HepG2 (cell line): ENCODE measurements around the gene SFMBT1. TPM values are rescaled to one million over a fixed set of nuclear protein-coding genes. Genes with fewer than 3 reads are reported as not detected.

ENCODE experiments used
- ATAC-seq: fragments of 200-7000 bp; cut with Tn5 transposase; 3 replicates; pipeline ENCODE4 v1.9.1; 2020; ENCODE audit warnings: mild to moderate bottlenecking, moderate library complexity
- BruUV-seq: library from RNA; stranded (reverse); fragments of 400-500 nt; replicated peaks from 2 replicates; lab custom pipeline; 2021; lab: Mats Ljungman, UMichigan
- CTCF ChIA-PET: fragments of 300-600 bp; formaldehyde crosslinking; extraction: SDS; loops from one replicate; lab custom pipeline; 2021; ENCODE audit warnings: low total read pairs, inconsistent platforms, low intra/inter-chr PET ratio; lab: Yijun Ruan, JAX
- POLR2A ChIA-PET: fragments of 350-600 bp; sonication (Branson Sonifier 250); formaldehyde crosslinking; loops from one replicate; lab custom pipeline; 2020; ENCODE audit warnings: antibody characterized with exemption, inconsistent platforms; lab: Yijun Ruan, JAX
- DNase-seq: peaks from one replicate; pipeline ENCODE4 v3.0.0-alpha.2; 2015; ENCODE audit warnings: low spot score
- FAIRE-seq: peaks from 3 replicates; lab custom pipeline; 2011; peaks lifted over from hg19 to GRCh38; lab: Jason Lieb, UNC
- H2AFZ ChIP-seq: one replicate; pipeline ENCODE4 v1.6.1; 2011; ENCODE audit warnings: low read length, inconsistent platforms
- H3K27ac ChIP-seq: fragments of 300-600 bp; 3 replicates; pipeline ENCODE4 v1.8.0; 2011; ENCODE audit warnings: mixed run types, mild to moderate bottlenecking, mixed read lengths, low read length, inconsistent platforms; ENCODE audit not compliant: insufficient read depth; ENCODE audit errors: extremely low read length
- H3K27me3 ChIP-seq, 2 experiments: fragments of 200-600 bp in 1 of 2; 2 replicates in 1 of 2; 3 replicates in 1 of 2; pipeline versions ENCODE4 v1.6.0 to v1.8.0; 2011; ENCODE audit warnings: low read length in 2 of 2, mild to moderate bottlenecking in 2 of 2, moderate library complexity in 2 of 2, inconsistent platforms in 1 of 2; ENCODE audit not compliant: insufficient read depth in 2 of 2, control insufficient read depth in 1 of 2
- H3K36me3 ChIP-seq, 2 experiments: fragments of 200-600 bp in 1 of 2; replicated peaks in 1 of 2; 2 replicates in 1 of 2; 3 replicates in 1 of 2; pipeline versions ENCODE4 v1.5.1 to v1.8.0; 2011; ENCODE audit warnings: low read length in 2 of 2, inconsistent platforms in 1 of 2; ENCODE audit not compliant: insufficient read depth in 2 of 2, control insufficient read depth in 1 of 2
- H3K4me1 ChIP-seq: 2 replicates; pipeline ENCODE4 v1.5.1; 2012; ENCODE audit warnings: low read length, inconsistent platforms; ENCODE audit not compliant: insufficient read depth
- H3K4me2 ChIP-seq: 2 replicates; pipeline ENCODE4 v1.6.0; 2011; ENCODE audit warnings: low read depth, low read length, inconsistent platforms
- H3K4me3 ChIP-seq, 3 experiments: fragments of 200-600 bp in 1 of 3; sonication (generic), shearing (Covaris generic) in 1 of 3; replicated peaks in 1 of 3; 2 replicates each; pipeline ENCODE4 v1.5.1; 2011 to 2016; ENCODE audit warnings: low read length in 3 of 3, inconsistent platforms in 2 of 3, low read depth in 2 of 3, mild to moderate bottlenecking in 2 of 3, control low read depth in 1 of 3, mixed read lengths in 1 of 3; ENCODE audit not compliant: insufficient read depth in 1 of 3
- H3K79me2 ChIP-seq: one replicate; pipeline ENCODE4 v1.6.1; 2011; ENCODE audit warnings: low read length, inconsistent platforms; ENCODE audit not compliant: insufficient read depth
- H3K9ac ChIP-seq: 2 replicates; pipeline ENCODE4 v1.6.0; 2011; ENCODE audit warnings: mild to moderate bottlenecking, low read depth, low read length, inconsistent platforms; ENCODE audit not compliant: insufficient read depth
- H3K9me3 ChIP-seq: 2 replicates; pipeline ENCODE4 v1.5.1; 2012; ENCODE audit warnings: mild to moderate bottlenecking, low read length
- H4K20me1 ChIP-seq: 2 replicates; pipeline ENCODE4 v1.6.0; 2011; ENCODE audit warnings: inconsistent platforms, mild to moderate bottlenecking, low read length, moderate library complexity; ENCODE audit not compliant: insufficient read depth
- ONECUT2 ChIP-seq: sonication (generic); formaldehyde crosslinking; IDR thresholded peaks from 2 replicates; pipeline ENCODE4 v1.4.0; 2020; ENCODE audit warnings: missing genetic modification reagents
- TEAD3 ChIP-seq: optimal IDR thresholded peaks from 2 replicates; pipeline ENCODE3; 2016; ENCODE audit warnings: borderline replicate concordance
- U2AF1 ChIP-seq: fragments of 200-400 bp; formaldehyde crosslinking; optimal IDR thresholded peaks from 2 replicates; pipeline ENCODE3; 2017; ENCODE audit warnings: mild to moderate bottlenecking, low read depth, low read length
- ZNF10 ChIP-seq: sonication (generic); formaldehyde crosslinking; IDR thresholded peaks from 2 replicates; pipeline ENCODE4 v1.4.0; 2020; ENCODE audit warnings: mild to moderate bottlenecking, low read depth, missing genetic modification reagents, borderline replicate concordance
- ZNF230 ChIP-seq: sonication (generic); formaldehyde crosslinking; IDR thresholded peaks from 2 replicates; pipeline ENCODE4 v1.4.0; 2020; ENCODE audit warnings: mild to moderate bottlenecking, missing genetic modification reagents
- ZNF33B ChIP-seq: sonication (generic); formaldehyde crosslinking; IDR thresholded peaks from 2 replicates; pipeline ENCODE4 v1.5.1; 2020; ENCODE audit warnings: mild to moderate bottlenecking, missing genetic modification reagents
- ZNF543 ChIP-seq: sonication (generic); formaldehyde crosslinking; IDR thresholded peaks from 2 replicates; pipeline ENCODE4 v1.4.0; 2020; ENCODE audit warnings: mild to moderate bottlenecking, missing genetic modification reagents
- ZNF572 ChIP-seq: sonication (generic); formaldehyde crosslinking; IDR thresholded peaks from 2 replicates; pipeline ENCODE4 v1.5.1; 2020; ENCODE audit warnings: mild to moderate bottlenecking, missing genetic modification reagents
- WGBS: methylation state at CpG from one replicate; pipeline ENCODE4 v1.1.6; 2017; ENCODE audit warnings: low lambda C conversion rate; 5-methylcytosine and 5-hydroxymethylcytosine counted together
- in situ Hi-C: cut with HindIII; loops from 2 replicates; pipeline ENCODE4 v1.10.0; 2017; ENCODE audit warnings: low pct_unique_long_range_greater_than_20kb; ENCODE audit not compliant: extremely low pct_ligation_motif_present
- intact Hi-C: fragments of 100-400 bp; cut with micrococcal nuclease; formaldehyde crosslinking; loops from one replicate; pipeline ENCODE4 v1.10.0; 2022; ENCODE audit not compliant: unreplicated experiment
- polyA plus RNA-seq, 8 experiments: library from polyadenylated mRNA; depleted of rRNA in 3 of 8; stranded (reverse) in 7 of 8; unstranded in 1 of 8; fragments of >200 nt; fragmentation: Illumina TruSeq in 4 of 8; extraction: Trizol in 4 of 8; gene quantifications; 2 replicates each; pipeline versions ENCODE4 v1.2.1 to v1.2.3, GENCODE V29; 2011 to 2016; ENCODE audit warnings: low read depth in 4 of 8, missing spikeins in 1 of 8, mixed read lengths in 1 of 8; ENCODE audit not compliant: insufficient read depth in 1 of 8
- total RNA-seq, 5 experiments: library from RNA; depleted of rRNA; stranded (reverse); fragments of >200 nt; fragmentation: Illumina TruSeq; extraction: Trizol; gene quantifications; 2 replicates each; pipeline ENCODE4 v1.2.3, GENCODE V29; 2016; ENCODE audit warnings: low read depth in 1 of 5
- TF ChIP-seq, protein P1 (sequence below): sonication (generic); formaldehyde crosslinking; IDR thresholded peaks from 2 replicates; pipeline ENCODE4 v1.4.0; 2020; ENCODE audit warnings: missing genetic modification reagents, borderline replicate concordance
- TF ChIP-seq, protein P2 (sequence below), 2 experiments: sonication (generic) in 1 of 2; formaldehyde crosslinking in 1 of 2; IDR thresholded peaks; 2 replicates each; pipeline versions ENCODE4 v1.4.0 to v1.6.1; 2016 to 2020; ENCODE audit warnings: borderline replicate concordance in 1 of 2, low read depth in 1 of 2, mild to moderate bottlenecking in 1 of 2, missing genetic modification reagents in 1 of 2
- TF ChIP-seq, protein P3 (sequence below): fragments of 450-650 bp; IDR thresholded peaks from 2 replicates; pipeline ENCODE4 v1.6.1; 2017; ENCODE audit warnings: mild to moderate bottlenecking

Gene SFMBT1
- total and polyA plus RNA-seq, 2 of the 13 experiments (the other 11 are each of a cell fraction or from before 2014, with no cell fraction given) = 3.8 to 12.8 TPM

DNA sequence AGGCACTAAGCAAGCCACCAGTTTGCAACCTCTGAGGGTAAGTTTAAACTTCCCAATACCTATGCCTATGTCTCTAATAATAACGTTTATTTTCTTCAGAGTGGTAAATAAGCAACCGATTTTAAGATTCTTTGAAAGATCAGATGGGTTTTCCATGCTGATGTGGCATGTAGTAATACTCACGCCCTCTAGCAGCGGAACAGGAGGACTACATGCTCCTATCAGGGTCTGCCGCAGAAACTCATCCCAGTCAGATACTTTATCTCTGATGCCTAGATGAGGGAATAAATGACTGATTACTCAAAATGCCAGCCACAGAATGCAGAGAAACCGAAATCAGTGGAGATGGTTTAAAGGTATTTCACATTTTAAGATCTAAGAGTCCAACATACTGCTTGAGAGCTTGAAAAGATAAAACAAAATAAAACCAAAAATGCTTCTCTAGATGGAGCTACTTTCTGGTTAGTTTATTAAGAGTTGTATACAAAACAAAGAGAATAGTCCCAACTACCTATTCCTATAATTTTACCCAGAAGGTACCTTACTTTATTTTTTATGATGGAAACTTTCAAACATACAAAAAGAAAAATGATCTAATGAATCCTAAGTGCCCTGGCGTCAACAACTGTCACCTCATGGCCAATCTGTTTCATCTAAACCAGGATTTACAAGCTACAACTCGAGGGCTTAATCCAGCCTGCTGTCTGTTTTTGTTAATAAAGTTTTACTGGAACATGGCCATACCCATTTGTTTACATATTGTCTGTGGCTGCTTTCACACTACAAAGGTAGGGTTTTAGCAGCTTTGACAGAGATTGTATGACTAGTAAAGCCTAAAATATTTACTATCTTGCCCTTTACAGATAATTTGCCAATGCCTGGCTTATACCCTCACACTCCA is 111.0 kb downstream of the SFMBT1 start (continued):
- TF ChIP-seq TEAD3 (CRISPR knock-in tag) = peak; percentile 45
- TF ChIP-seq, all 625 proteins: peak for 7

DNA sequence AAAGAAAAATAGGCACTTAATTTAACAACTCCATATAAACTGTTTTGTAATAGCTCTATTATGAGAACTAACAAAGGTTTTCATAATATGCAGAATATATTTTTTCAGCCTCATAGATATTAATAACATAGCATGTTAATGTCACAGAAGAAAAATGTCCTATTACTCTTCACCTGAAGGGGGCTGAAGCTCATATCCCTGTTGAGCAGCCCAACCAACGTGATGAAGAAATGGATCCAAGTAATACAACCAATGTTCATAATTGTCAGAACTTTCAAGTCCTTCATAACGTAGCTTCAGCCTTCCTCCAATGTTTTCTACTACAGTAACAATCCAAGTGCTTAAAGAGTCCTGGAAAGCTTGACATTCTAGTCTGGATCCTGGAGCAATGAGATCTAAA is 114.0 kb downstream of the SFMBT1 start:
- CTCF ChIA-PET = no interaction called here
- FAIRE-seq = no peak
- BruUV-seq = no TSS peak
- TF ChIP-seq, protein P1, sequence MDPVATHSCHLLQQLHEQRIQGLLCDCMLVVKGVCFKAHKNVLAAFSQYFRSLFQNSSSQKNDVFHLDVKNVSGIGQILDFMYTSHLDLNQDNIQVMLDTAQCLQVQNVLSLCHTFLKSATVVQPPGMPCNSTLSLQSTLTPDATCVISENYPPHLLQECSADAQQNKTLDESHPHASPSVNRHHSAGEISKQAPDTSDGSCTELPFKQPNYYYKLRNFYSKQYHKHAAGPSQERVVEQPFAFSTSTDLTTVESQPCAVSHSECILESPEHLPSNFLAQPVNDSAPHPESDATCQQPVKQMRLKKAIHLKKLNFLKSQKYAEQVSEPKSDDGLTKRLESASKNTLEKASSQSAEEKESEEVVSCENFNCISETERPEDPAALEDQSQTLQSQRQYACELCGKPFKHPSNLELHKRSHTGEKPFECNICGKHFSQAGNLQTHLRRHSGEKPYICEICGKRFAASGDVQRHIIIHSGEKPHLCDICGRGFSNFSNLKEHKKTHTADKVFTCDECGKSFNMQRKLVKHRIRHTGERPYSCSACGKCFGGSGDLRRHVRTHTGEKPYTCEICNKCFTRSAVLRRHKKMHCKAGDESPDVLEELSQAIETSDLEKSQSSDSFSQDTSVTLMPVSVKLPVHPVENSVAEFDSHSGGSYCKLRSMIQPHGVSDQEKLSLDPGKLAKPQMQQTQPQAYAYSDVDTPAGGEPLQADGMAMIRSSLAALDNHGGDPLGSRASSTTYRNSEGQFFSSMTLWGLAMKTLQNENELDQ (CRISPR knock-in tag) = no peak
- no peak for TF ChIP-seq ZNF543 (CRISPR knock-in tag)
- TF ChIP-seq ZNF33B = no peak
- no peak for TF ChIP-seq ZNF230 (CRISPR knock-in tag)
- TF ChIP-seq, protein P2, sequence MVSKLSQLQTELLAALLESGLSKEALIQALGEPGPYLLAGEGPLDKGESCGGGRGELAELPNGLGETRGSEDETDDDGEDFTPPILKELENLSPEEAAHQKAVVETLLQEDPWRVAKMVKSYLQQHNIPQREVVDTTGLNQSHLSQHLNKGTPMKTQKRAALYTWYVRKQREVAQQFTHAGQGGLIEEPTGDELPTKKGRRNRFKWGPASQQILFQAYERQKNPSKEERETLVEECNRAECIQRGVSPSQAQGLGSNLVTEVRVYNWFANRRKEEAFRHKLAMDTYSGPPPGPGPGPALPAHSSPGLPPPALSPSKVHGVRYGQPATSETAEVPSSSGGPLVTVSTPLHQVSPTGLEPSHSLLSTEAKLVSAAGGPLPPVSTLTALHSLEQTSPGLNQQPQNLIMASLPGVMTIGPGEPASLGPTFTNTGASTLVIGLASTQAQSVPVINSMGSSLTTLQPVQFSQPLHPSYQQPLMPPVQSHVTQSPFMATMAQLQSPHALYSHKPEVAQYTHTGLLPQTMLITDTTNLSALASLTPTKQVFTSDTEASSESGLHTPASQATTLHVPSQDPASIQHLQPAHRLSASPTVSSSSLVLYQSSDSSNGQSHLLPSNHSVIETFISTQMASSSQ (IDR thresholded peaks at IDR 0.05; ENCODE audit: low read depth) = no peak
- TF ChIP-seq, protein P2 (CRISPR knock-in tag; IDR thresholded peaks at IDR 0.05; ENCODE audit: borderline replicate concordance) = no peak
- TF ChIP-seq U2AF1 = no peak
- no peak for TF ChIP-seq ZNF10 (CRISPR knock-in tag)
- TF ChIP-seq, protein P3, sequence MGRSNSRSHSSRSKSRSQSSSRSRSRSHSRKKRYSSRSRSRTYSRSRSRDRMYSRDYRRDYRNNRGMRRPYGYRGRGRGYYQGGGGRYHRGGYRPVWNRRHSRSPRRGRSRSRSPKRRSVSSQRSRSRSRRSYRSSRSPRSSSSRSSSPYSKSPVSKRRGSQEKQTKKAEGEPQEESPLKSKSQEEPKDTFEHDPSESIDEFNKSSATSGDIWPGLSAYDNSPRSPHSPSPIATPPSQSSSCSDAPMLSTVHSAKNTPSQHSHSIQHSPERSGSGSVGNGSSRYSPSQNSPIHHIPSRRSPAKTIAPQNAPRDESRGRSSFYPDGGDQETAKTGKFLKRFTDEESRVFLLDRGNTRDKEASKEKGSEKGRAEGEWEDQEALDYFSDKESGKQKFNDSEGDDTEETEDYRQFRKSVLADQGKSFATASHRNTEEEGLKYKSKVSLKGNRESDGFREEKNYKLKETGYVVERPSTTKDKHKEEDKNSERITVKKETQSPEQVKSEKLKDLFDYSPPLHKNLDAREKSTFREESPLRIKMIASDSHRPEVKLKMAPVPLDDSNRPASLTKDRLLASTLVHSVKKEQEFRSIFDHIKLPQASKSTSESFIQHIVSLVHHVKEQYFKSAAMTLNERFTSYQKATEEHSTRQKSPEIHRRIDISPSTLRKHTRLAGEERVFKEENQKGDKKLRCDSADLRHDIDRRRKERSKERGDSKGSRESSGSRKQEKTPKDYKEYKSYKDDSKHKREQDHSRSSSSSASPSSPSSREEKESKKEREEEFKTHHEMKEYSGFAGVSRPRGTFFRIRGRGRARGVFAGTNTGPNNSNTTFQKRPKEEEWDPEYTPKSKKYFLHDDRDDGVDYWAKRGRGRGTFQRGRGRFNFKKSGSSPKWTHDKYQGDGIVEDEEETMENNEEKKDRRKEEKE = no peak
- no peak for TF ChIP-seq ZNF572 (CRISPR knock-in tag)
- TF ChIP-seq ONECUT2 = no peak

More for the DNA sequence above, 114.0 kb downstream of the SFMBT1 start:
- in situ Hi-C loops = loop anchor here (10.0 kb wide), 1 partner anchor 77 kb away; no protein-coding TSS in a partner anchor
- ATAC-seq (no peak), DNase-seq (no peak)
- Histone ChIP-seq H2AFZ (no peak overlapping the region), H3K79me2 (no peaks in the 10 kb centered on the region), H3K9ac (no peak overlapping the region), H3K9me3 (no peaks in the 10 kb centered on the region), H4K20me1 (no peaks in the 10 kb centered on the region), H3K4me2 (no peak overlapping the region), H3K27me3 (no peaks in the 10 kb centered on the region), H3K4me3 (no peak overlapping the region), H3K36me3 (peaks cover 6 to 19% of the 10 kb centered on the region in 2 experiments; a peak in 4 of 5 replicates), H3K27ac (no peak overlapping the region), H3K4me1 (peaks cover 6% of the 10 kb centered on the region; the same call in 1 of the 2 replicates)
- intact Hi-C loops = loop anchor here (5.0 kb wide), 1 partner anchor 125 kb away; no protein-coding TSS in a partner anchor
- 75% methylated on average over 2 of the region's 2 CpGs for WGBS
- POLR2A ChIA-PET = no interaction called here
